ENCODE results near the gene GOLGA8B. TPM values are rescaled to one million over a fixed set of nuclear protein-coding genes. Genes with fewer than 3 reads are reported as not detected.
A peak's percentile ranks its signal among the peaks of the same experiment; 100 is the strongest.
"Not testable (repeated sequence)": the region's sequence is repeated elsewhere in the genome, so short reads cannot be mapped to it uniquely, and the experiment has no call there.

GOLGA8B gene
- polyA plus RNA-seq, 1 experiment = 25.6 TPM

DNA sequence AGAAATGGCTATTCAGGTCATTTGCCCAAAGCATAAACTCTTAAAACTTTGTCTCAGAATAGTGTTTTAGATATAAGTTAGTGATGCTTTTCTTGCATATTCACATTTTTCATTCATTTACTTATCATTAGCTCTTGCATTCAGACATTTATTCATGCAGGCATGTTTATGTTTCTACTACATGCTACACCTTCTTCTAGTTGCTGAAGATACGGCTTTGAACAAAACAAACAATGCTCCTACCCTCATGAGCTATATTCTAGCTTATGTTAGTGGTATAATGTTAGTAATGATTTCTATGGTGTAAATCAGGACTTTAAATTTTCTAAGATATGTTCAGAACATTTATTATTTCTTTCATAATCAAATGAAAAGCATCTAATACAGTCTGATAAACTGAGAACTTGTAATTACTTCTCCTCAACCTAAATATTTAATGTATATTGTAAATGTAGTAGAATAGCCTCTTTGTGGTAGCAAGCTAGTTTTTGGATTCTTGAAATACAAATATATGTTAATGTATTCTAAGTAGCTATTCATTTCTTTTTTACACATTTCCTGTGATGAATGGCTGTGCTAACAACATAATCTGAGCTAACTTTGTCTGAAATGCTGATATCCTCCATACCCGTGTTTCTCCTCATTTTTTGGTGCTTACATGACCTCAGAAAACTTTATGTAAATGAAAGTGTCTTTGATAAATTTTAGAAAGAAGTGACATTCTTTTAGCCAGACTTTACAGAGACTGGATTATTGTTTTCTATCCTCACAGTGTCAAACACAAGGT lies 15.5 kb upstream of the GOLGA8B start:
- Histone ChIP-seq H3K4me3 (ENCODE audit: low read depth, low read length) (no peak overlapping the region), H3K27me3 (ENCODE audit: control insufficient read depth, insufficient read depth, low read length) (peaks cover 7% of the 10 kb centered on the region), H3K27ac (ENCODE audit: low read depth, low read length) (no peak overlapping the region), H3K9me3 (ENCODE audit: control insufficient read depth, insufficient read depth, low read length) (no peaks in the 10 kb centered on the region)
- DNase-seq (ENCODE audit: low read depth, low spot score) = no peak
- ChIA-PET CTCF (no interaction called here), POLR2A (no interaction called here)
- TF ChIP-seq, protein P1, sequence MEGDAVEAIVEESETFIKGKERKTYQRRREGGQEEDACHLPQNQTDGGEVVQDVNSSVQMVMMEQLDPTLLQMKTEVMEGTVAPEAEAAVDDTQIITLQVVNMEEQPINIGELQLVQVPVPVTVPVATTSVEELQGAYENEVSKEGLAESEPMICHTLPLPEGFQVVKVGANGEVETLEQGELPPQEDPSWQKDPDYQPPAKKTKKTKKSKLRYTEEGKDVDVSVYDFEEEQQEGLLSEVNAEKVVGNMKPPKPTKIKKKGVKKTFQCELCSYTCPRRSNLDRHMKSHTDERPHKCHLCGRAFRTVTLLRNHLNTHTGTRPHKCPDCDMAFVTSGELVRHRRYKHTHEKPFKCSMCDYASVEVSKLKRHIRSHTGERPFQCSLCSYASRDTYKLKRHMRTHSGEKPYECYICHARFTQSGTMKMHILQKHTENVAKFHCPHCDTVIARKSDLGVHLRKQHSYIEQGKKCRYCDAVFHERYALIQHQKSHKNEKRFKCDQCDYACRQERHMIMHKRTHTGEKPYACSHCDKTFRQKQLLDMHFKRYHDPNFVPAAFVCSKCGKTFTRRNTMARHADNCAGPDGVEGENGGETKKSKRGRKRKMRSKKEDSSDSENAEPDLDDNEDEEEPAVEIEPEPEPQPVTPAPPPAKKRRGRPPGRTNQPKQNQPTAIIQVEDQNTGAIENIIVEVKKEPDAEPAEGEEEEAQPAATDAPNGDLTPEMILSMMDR (IDR thresholded peaks at IDR 0.05; ENCODE audit: low read depth, low read length) = no peak

- Histone ChIP-seq H3K27me3 (ENCODE audit: control insufficient read depth, insufficient read depth, low read length) (peaks cover 5% of the 10 kb centered on the region), H3K9me3 (ENCODE audit: control insufficient read depth, insufficient read depth, low read length) (no peaks in the 10 kb centered on the region), H3K4me3 (ENCODE audit: low read depth, low read length) (no peak overlapping the region), H3K27ac (ENCODE audit: low read depth, low read length) (no peak overlapping the region)
- POLR2A ChIA-PET = no interaction called here
- DNase-seq (ENCODE audit: low read depth, low spot score) = no peak
- CTCF ChIA-PET = no interaction called here
- TF ChIP-seq, protein P1 (IDR thresholded peaks at IDR 0.05; ENCODE audit: low read depth, low read length) = no peak
Observed at GRCh38 chr15:34597316-34597715, 13.9 kb upstream of the GOLGA8B start.

DNA sequence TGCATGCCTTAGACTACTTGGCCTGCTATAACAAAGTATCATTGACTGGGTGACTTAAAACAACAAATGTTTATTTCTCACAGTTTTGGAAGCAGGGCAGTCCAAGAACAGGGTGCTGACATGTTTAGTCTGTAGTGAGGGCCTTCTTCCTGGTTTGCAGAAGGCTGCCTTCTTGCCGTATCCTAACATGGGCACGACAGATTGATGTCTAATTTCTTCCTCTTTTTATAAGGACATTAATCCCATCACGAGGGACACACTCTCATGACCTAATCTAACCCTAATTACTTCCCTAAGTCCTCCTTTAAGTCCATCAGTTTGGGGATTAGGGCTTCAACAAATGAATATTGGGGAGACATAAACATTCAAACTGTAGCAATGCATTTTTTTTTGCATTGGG lies 10.9 kb upstream of the GOLGA8B start:
- H3K27me3 ChIP-seq (ENCODE audit: control insufficient read depth, insufficient read depth, low read length) = no peaks in the 10 kb centered on the region
- no peak overlapping the region for H3K4me3 ChIP-seq (ENCODE audit: low read depth, low read length)
- POLR2A ChIA-PET = no interaction called here
- no peak overlapping the region for H3K27ac ChIP-seq (ENCODE audit: low read depth, low read length)
- no peaks in the 10 kb centered on the region for H3K9me3 ChIP-seq (ENCODE audit: control insufficient read depth, insufficient read depth, low read length)
- DNase-seq (ENCODE audit: low read depth, low spot score) = no peak
- CTCF ChIA-PET = interaction anchor here (1.0 kb wide), 1 partner anchor 484 kb away, joined by 3 read pairs; no protein-coding TSS in a partner anchor
- TF ChIP-seq, protein P1 (IDR thresholded peaks at IDR 0.05; ENCODE audit: low read depth, low read length) = no peak

GRCh38 chr15:34591306-34591705 lies 7.9 kb upstream of the GOLGA8B start:
- ChIA-PET CTCF (no interaction called here), POLR2A (no interaction called here)
- TF ChIP-seq, protein P1 (IDR thresholded peaks at IDR 0.05; ENCODE audit: low read depth, low read length) = no peak
- DNase-seq (ENCODE audit: low read depth, low spot score) = no peak
- Histone ChIP-seq H3K9me3 (ENCODE audit: control insufficient read depth, insufficient read depth, low read length) (no peaks in the 10 kb centered on the region), H3K4me3 (ENCODE audit: low read depth, low read length) (no peak overlapping the region), H3K27ac (ENCODE audit: low read depth, low read length) (no peak overlapping the region), H3K27me3 (ENCODE audit: control insufficient read depth, insufficient read depth, low read length) (no peaks in the 10 kb centered on the region)

DNA sequence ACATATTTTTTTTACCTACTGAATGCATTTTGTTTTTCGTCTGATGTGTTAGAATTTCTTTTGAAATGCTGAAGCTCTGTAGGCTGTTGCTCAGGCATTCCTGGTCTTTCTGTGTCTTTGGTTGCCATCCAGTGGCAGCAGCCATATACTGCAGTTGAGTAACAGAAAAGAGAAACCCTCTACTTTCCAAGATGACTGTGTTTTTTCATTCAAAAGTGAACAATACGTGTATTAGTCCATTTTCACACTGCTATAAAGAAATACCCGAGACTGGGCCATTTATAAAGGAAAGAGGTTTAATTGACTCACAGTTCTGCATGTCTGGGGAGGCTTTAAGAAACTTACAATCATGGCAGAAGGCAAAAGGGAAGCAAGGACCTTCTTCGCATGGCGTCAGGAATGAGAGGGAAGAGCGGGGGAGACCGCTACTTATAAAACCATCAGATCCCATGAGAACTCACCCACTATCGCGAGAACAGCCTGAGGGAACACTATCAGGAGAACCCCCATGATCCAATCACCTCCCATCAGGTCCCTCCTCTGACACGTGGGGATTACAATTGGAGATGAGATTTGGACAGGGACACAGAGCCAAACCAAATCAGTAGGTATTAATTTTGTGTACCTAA lies 4.7 kb upstream of the GOLGA8B start:
- Histone ChIP-seq H3K27me3 (ENCODE audit: control insufficient read depth, insufficient read depth, low read length) (no peaks in the 10 kb centered on the region), H3K4me3 (ENCODE audit: low read depth, low read length) (peak overlapping the region; percentile 46), H3K27ac (ENCODE audit: low read depth, low read length) (no peak overlapping the region), H3K9me3 (ENCODE audit: control insufficient read depth, insufficient read depth, low read length) (no peaks in the 10 kb centered on the region; the same call in 1 of the 2 replicates)
- ChIA-PET CTCF (interaction anchor here (0.6 to 2.1 kb wide), 14 partner anchors 18 to 481 kb away, joined by 3 to 16 read pairs (median 3); partner anchors contain the start of gene KATNBL1), POLR2A (no interaction called here)
- DNase-seq (ENCODE audit: low read depth, low spot score) = peak; percentile 68
- TF ChIP-seq, protein P1 (IDR thresholded peaks at IDR 0.05; ENCODE audit: low read depth, low read length) = peak; percentile 85

DNA sequence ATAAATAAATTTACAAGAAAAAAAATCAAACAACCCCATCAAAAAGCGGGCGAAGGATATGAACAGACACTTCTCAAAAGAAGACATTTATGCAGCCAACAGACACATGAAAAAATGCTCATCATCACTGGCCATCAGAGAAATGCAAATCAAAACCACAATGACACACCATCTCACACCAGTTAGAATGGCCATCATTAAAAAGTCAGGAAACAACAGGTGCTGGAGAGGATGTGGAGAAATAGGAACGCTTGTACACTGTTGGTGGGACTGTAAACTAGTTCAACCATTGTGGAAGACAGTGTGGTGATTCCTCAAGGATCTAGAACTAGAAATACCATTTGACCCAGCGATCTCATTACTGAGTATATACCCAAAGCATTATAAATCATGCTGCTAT lies 2.5 kb upstream of the GOLGA8B start:
- CTCF ChIA-PET = not testable (repeated sequence)

More for the DNA sequence above, 2.5 kb upstream of the GOLGA8B start:
- H3K27ac ChIP-seq (ENCODE audit: low read depth, low read length); DNase-seq (ENCODE audit: low read depth, low spot score); H3K9me3 ChIP-seq (ENCODE audit: control insufficient read depth, insufficient read depth, low read length); H3K4me3 ChIP-seq (ENCODE audit: low read depth, low read length); H3K27me3 ChIP-seq (ENCODE audit: control insufficient read depth, insufficient read depth, low read length); POLR2A ChIA-PET: not testable (repeated sequence)
